ENCODE data around the gene CTNNA3. TPM values are rescaled to one million over a fixed set of nuclear protein-coding genes. Genes with fewer than 3 reads are reported as not detected.
A peak's percentile ranks its signal among the peaks of the same experiment; 100 is the strongest.

Gene CTNNA3
- total RNA-seq, 4 donors from 2014 or later = 1.5 to 9.8 (median 4.3) TPM

DNA sequence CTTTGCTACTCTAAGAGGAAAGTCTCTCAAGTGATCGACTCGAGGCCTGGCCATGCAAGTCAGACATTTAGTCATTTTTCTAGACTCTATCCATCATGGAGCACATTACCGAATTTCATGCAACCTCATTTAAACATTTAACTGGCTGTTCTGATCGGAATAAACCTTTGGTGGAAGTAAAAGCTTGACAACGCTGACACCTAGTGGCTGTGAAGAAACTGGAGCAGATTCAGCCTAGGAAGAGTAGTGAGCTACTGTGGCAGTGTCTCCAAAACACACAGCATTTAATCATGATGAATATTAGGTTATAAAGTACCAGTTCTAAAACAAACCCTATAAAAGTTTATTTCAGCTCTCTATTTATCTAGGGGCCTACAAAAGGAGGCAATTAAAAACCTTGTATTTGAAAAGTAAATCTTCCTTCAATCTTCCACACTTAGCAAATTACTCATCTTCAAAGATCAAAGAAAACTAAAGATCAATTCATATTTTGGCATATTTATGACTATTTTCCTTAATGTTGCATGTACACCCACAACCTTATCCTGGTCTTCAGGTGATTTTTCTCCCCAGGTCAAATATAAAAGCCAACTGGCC lies 175.0 kb downstream of the CTNNA3 start:
- TF ChIP-seq POLR2A (IDR thresholded peaks at IDR 0.05) = no peak
- TF ChIP-seq, protein P1, sequence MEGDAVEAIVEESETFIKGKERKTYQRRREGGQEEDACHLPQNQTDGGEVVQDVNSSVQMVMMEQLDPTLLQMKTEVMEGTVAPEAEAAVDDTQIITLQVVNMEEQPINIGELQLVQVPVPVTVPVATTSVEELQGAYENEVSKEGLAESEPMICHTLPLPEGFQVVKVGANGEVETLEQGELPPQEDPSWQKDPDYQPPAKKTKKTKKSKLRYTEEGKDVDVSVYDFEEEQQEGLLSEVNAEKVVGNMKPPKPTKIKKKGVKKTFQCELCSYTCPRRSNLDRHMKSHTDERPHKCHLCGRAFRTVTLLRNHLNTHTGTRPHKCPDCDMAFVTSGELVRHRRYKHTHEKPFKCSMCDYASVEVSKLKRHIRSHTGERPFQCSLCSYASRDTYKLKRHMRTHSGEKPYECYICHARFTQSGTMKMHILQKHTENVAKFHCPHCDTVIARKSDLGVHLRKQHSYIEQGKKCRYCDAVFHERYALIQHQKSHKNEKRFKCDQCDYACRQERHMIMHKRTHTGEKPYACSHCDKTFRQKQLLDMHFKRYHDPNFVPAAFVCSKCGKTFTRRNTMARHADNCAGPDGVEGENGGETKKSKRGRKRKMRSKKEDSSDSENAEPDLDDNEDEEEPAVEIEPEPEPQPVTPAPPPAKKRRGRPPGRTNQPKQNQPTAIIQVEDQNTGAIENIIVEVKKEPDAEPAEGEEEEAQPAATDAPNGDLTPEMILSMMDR (IDR thresholded peaks at IDR 0.05) = peak; percentile 40 to 63 (median 54)
- Histone ChIP-seq H3K4me3 (no peak overlapping the region), H3K27ac (no peak overlapping the region), H3K36me3 (no peaks in the 10 kb centered on the region), H3K9me3 (no peaks in the 10 kb centered on the region), H3K27me3 (no peaks in the 10 kb centered on the region), H3K4me1 (no peaks in the 10 kb centered on the region)
- DNase-seq = peak in 1 of 2 donors; percentile 14
- intact Hi-C loops (cut with DNase I; ENCODE audit: low total_unique reads) = no loop called here

DNA sequence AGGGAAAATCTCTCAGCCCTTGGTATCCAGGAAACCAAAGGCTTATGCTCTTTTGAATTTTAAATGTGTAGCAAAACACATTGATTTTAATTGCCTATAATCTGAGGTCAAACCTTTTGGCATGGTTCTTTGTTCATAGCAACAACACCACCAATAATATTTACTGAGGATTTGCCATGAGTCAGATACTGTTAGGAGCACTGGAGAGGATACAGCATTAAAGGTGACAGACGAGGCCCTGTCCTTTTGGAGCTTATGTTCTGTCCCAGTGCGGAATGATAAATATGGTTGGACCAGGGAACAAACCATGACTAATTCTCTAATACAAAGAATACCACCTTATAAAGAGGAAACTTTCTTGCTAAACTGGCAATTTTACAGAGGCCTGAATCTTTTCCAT lies 176.6 kb downstream of the CTNNA3 start:
- no peaks in the 10 kb centered on the region for H3K4me1 ChIP-seq
- no peaks in the 10 kb centered on the region for H3K36me3 ChIP-seq
- H3K4me3 ChIP-seq = no peak overlapping the region
- DNase-seq = no peak
- H3K27ac ChIP-seq = no peak overlapping the region
- no peaks in the 10 kb centered on the region for H3K9me3 ChIP-seq
- TF ChIP-seq POLR2A (IDR thresholded peaks at IDR 0.05) = no peak
- TF ChIP-seq, protein P1 (IDR thresholded peaks at IDR 0.05) = no peak
- no peaks in the 10 kb centered on the region for H3K27me3 ChIP-seq
- intact Hi-C loops (cut with DNase I; ENCODE audit: low total_unique reads) = no loop called here

DNA sequence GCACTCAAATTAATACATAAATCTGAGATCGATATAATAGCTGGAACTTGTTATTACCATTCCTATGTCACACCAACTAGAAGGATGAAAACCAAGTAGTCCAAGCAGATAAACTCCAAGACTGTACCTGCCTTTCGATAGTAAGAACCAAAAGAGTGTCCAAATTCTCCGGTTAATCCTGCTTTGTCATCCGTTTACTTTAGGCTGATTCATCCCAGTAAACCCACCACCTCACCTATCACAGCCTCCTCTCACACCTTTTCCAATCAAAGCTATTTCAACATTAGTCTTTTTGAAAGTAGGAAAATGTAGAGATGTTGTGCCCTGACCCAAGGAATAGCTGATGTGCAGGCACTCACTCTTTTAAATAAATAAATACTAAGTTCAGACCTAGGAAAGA lies 177.2 kb downstream of the CTNNA3 start:
- Histone ChIP-seq H3K9me3 (no peaks in the 10 kb centered on the region), H3K27ac (no peak overlapping the region), H3K4me1 (no peaks in the 10 kb centered on the region), H3K36me3 (no peaks in the 10 kb centered on the region), H3K4me3 (no peak overlapping the region), H3K27me3 (no peaks in the 10 kb centered on the region)
- no peak for TF ChIP-seq POLR2A (IDR thresholded peaks at IDR 0.05)
- TF ChIP-seq, protein P1 (IDR thresholded peaks at IDR 0.05) = no peak
- DNase-seq = no peak
- intact Hi-C loops (cut with DNase I; ENCODE audit: low total_unique reads) = no loop called here

DNA sequence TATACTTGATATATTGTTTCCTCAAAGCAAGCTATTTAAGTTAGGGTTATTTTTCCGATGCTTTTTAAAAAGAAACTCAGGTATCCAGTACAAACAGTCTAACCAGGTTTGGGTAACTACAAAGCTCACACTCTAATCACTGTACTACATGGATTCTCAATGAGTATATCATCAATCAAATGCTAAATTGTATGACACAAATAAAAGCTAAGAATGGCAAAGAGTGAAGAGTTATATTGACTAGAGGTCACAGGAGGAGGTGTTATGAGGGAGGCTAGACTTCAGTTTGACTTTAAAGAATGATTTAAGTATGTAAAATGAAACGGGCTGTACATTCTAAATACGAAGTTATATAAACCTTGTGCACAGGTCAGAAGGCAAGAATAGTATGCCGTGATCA lies 178.0 kb downstream of the CTNNA3 start:
- no peaks in the 10 kb centered on the region for H3K9me3 ChIP-seq
- H3K27me3 ChIP-seq = no peaks in the 10 kb centered on the region
- H3K4me3 ChIP-seq = no peak overlapping the region
- no peak for DNase-seq
- TF ChIP-seq POLR2A (IDR thresholded peaks at IDR 0.05) = no peak
- TF ChIP-seq, protein P1 (IDR thresholded peaks at IDR 0.05) = no peak
- H3K27ac ChIP-seq = no peak overlapping the region
- H3K4me1 ChIP-seq = no peaks in the 10 kb centered on the region
- intact Hi-C loops (cut with DNase I; ENCODE audit: low total_unique reads) = no loop called here
- no peaks in the 10 kb centered on the region for H3K36me3 ChIP-seq

DNA sequence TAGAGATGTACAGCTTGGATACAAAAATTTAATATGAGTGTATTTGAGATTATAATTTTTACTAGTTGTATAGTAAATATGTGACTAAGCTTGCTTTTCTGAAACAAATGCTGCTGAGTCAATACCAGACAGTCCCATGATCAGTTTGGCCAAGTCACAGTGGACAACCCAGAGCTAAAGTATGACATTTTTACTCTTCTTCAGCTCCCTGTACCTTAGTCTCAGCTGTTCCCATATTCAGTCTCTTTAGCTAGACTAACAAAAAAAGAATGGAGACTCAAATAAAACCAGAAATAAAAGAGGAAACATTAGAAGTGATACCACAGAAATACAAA lies 189.3 kb downstream of the CTNNA3 start:
- TF ChIP-seq, protein P1 (IDR thresholded peaks at IDR 0.05) = no peak
- TF ChIP-seq POLR2A (IDR thresholded peaks at IDR 0.05) = no peak
- Histone ChIP-seq H3K27me3 (no peaks in the 10 kb centered on the region), H3K4me1 (no peaks in the 10 kb centered on the region), H3K9me3 (no peaks in the 10 kb centered on the region), H3K4me3 (no peak overlapping the region), H3K36me3 (no peaks in the 10 kb centered on the region), H3K27ac (no peak overlapping the region)
- intact Hi-C loops (cut with DNase I; ENCODE audit: low total_unique reads) = no loop called here
- no peak for DNase-seq

Data from uterus (tissue), 4 donors.